Hair follicular keratinocyte (primary cell): Measurements from ENCODE around the gene OR6P1. TPM values are rescaled to one million over a fixed set of nuclear protein-coding genes. Genes with fewer than 3 reads are reported as not detected.

Experiments used
- total RNA-seq: library from RNA; depleted of rRNA; stranded (reverse); fragments of >200 nt; gene quantifications from 2 replicates; pipeline ENCODE4 v1.2.3, GENCODE V29; 2015

OR6P1 gene
- not detected in 2 replicates for total RNA-seq

GRCh38 chr1:158570480-158570879, at the start of gene OR6P1:
TSS of gene OR6P1 (minus strand) at chr1:158570580. CDS start at chr1:158563604, 6,976 bp downstream.

GRCh38 chr1:158604968-158605367, 34.6 kb upstream of the OR6P1 start, which contains the start of gene OR10Z1:
TSS of gene OR10Z1 (plus strand) at chr1:158605268. CDS start at chr1:158606439, 1,171 bp downstream.

GRCh38 chr1:158579733-158580132, 9.4 kb upstream of the OR6P1 start, which contains the start of gene OR10X1:
TSS of gene OR10X1 (minus strand) at chr1:158579899. CDS start at chr1:158579899, 0 bp downstream.

DNA sequence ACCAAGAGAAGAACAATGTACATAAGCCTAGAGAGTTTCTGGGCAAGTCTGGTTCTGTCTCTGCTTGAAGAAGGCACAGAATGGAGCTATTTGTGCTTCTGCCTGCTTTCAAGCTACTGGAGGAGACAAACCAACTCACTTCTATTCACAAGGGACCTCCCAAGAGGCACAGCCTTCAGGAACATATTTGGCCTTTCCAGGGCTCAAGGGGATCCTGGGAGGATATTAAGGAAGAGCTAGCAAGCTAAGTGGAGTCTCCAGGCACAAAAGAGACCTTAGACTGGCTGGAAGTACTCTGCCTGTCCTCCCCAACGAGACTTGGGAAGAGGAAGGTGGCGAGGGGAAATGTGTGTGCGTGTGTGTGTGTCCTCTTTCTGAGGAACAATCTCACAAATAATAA, 16.0 kb downstream of the OR6P1 start, which contains the start of gene OR6Y1:
Gene OR6Y1 (minus strand): TSS at position 54 of the 400 bp plus-strand sequence. CDS start 6,300 bp downstream, outside the sequence.

Other genes starting within 250 kb of the OR6P1 start
- not detected in 2 replicates for gene CD1B, start 239.0 kb downstream of the OR6P1 start, total RNA-seq
- gene CD1E, start 216.7 kb downstream of the OR6P1 start, total RNA-seq, result not detected in 2 replicates
- gene OR10T2, start 171.1 kb downstream of the OR6P1 start, total RNA-seq, result not detected in 2 replicates
- not detected in 2 replicates for gene OR10K2, start 144.3 kb downstream of the OR6P1 start, total RNA-seq
- gene OR10K1, start 108.7 kb downstream of the OR6P1 start, total RNA-seq, result not detected in 2 replicates
- gene OR10R2, start 98.4 kb downstream of the OR6P1 start, total RNA-seq, result not detected in 2 replicates
- gene OR6Y1, start 16.2 kb downstream of the OR6P1 start, total RNA-seq, result not detected in 2 replicates
- not detected in 2 replicates for gene OR10X1, start 9.3 kb upstream of the OR6P1 start, total RNA-seq
- gene OR10Z1, start 34.7 kb upstream of the OR6P1 start, total RNA-seq, result not detected in 2 replicates
- not detected in 2 replicates for gene SPTA1, start 116.1 kb upstream of the OR6P1 start, total RNA-seq
- gene OR6K2, start 130.1 kb upstream of the OR6P1 start, total RNA-seq, result not detected in 2 replicates
- gene OR6K3, start 150.1 kb upstream of the OR6P1 start, total RNA-seq, result not detected in 2 replicates
- gene OR6K6, start 184.1 kb upstream of the OR6P1 start, total RNA-seq, result not detected in 2 replicates
- gene OR6N1, start 201.6 kb upstream of the OR6P1 start, total RNA-seq, result not detected in 2 replicates
- gene OR6N2, start 210.6 kb upstream of the OR6P1 start, total RNA-seq, result not detected in 2 replicates